Immature natural killer cell (primary cell): ENCODE results near the gene ATP1B3. TPM values are rescaled to one million over a fixed set of nuclear protein-coding genes. Genes with fewer than 3 reads are reported as not detected.
"Not testable (repeated sequence)": the region's sequence is repeated elsewhere in the genome, so short reads cannot be mapped to it uniquely, and the experiment has no call there.

Experiments
- DNase-seq, 3 donors: peaks; one replicate each; pipeline ENCODE4 v3.0.0; 2022; ENCODE audit warnings: mixed read lengths in 1 of 3
- H3K27ac Mint-ChIP-seq, 6 donors: one replicate each; pipeline ENCODE4 v1.8.0; 2020; ENCODE audit warnings: mixed read lengths in 6 of 6, mild to moderate bottlenecking in 5 of 6, inconsistent platforms in 4 of 6, moderate library complexity in 3 of 6
- H3K27me3 Mint-ChIP-seq, 3 donors: one replicate each; pipeline ENCODE4 v1.8.0; 2020 to 2021; ENCODE audit warnings: low read depth in 3 of 3, mild to moderate bottlenecking in 3 of 3, mixed read lengths in 3 of 3, moderate library complexity in 3 of 3, inconsistent platforms in 1 of 3
- H3K36me3 Mint-ChIP-seq, 3 donors: one replicate each; pipeline ENCODE4 v1.8.0; 2020; ENCODE audit warnings: mixed read lengths in 3 of 3, inconsistent platforms in 2 of 3, mild to moderate bottlenecking in 2 of 3
- H3K4me1 Mint-ChIP-seq, 2 donors: one replicate each; pipeline ENCODE4 v1.8.0; 2020; ENCODE audit warnings: inconsistent platforms in 2 of 2, mild to moderate bottlenecking in 2 of 2, mixed read lengths in 2 of 2, moderate library complexity in 1 of 2
- H3K4me3 Mint-ChIP-seq, 5 donors: one replicate each; pipeline ENCODE4 v1.8.0; 2020; ENCODE audit warnings: mild to moderate bottlenecking in 5 of 5, mixed read lengths in 5 of 5, inconsistent platforms in 3 of 5, moderate library complexity in 3 of 5
- H3K9me3 Mint-ChIP-seq, 6 donors: one replicate each; pipeline ENCODE4 v1.8.0; 2020; ENCODE audit warnings: mild to moderate bottlenecking in 6 of 6, mixed read lengths in 6 of 6, inconsistent platforms in 4 of 6, moderate library complexity in 3 of 6
- polyA plus RNA-seq, 3 donors: library from polyadenylated mRNA; unstranded; fragments of 300-500 nt; fragmentation: Illumina TruSeq; gene quantifications; one replicate each; pipeline ENCODE4 v1.2.3, GENCODE V29; 2021

ATP1B3 gene
- polyA plus RNA-seq, 3 donors from 2014 or later, result 145 to 206 (median 167) TPM

DNA sequence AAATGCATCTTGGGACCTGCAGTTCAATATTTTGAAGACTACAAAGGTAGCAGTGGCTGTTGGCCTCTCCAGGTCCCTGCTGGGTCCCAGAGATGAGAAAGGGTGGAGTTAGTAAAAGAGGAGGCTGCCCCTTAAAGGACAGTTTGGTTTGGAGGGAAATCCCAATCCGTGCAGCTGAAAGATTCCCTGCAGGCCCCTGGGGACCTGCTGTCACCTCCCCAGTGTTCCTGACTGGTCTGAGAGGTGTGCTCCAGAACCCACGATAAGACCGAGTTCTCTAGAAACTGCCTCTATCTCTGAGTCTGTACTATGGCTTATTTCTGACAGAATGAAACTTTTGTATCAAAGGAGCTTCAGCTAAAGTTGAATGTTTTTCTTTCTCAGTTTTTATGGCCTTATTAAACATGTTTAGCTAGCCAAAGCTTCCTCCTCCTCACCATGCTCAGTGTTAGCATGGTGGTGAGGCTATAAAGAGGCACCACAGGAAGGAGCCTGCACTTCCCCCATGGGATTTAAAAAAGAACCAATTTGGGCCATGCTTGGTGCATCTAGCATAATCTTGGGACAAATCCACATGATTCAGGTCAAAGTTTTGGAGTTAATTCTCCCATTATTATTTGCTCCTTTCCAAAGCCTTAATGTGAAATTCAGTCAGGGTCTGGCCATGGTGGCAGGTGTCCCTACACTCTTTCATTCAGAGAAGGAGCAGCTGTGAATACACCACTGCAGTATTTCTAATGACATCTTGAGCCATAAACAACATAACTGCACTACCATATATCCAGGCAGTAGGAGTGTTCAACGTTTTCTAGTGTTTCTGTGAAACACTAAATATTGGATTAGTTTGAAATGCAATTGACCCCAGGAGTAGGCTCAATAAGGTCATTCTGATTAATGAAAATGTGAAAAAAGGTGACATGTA, 74.4 kb downstream of the ATP1B3 start:
- Mint-ChIP-seq H3K27ac (no peak overlapping the region), H3K9me3 (no peaks in the 10 kb centered on the region), H3K36me3 (peaks cover 8 to 16% (median 13%) of the 10 kb centered on the region in 3 donors), H3K4me3 (no peak overlapping the region), H3K4me1 (peaks cover 10 to 11% of the 10 kb centered on the region in 2 donors), H3K27me3 (peaks cover 0 to 4% (median 2%) of the 10 kb centered on the region in 3 donors)
- no peak for DNase-seq

DNA sequence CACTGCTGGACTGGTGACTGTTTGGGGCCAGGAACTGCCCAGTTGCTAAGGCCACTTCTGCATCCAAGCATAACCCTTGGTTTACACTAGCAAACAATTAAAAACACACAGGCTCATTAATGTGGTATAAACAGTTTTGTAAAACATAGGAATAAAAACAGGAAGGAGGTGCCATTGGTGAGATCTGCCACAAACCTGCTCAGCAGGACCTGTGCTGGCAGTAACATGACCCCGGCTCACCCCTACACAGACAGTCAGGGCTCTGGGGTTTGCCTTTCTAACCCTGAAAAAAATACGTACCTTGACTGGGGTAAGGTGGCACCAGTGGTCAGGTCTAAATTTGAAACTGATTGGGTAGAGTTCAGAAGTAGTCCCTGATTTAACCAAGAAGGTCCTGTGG, 76.2 kb downstream of the ATP1B3 start:
- no peak for DNase-seq
- H3K4me3 Mint-ChIP-seq, result no peak overlapping the region
- H3K9me3 Mint-ChIP-seq, result no peaks in the 10 kb centered on the region
- H3K4me1 Mint-ChIP-seq, result peaks cover 11 to 13% of the 10 kb centered on the region in 2 donors
- H3K27ac Mint-ChIP-seq, result peak overlapping the region in 3 of 6 donors; percentile 17 to 76 (median 37)
- H3K36me3 Mint-ChIP-seq, result peaks cover 9 to 19% (median 15%) of the 10 kb centered on the region in 3 donors
- peaks cover 0 to 4% (median 0%) of the 10 kb centered on the region in 3 donors for H3K27me3 Mint-ChIP-seq

DNA sequence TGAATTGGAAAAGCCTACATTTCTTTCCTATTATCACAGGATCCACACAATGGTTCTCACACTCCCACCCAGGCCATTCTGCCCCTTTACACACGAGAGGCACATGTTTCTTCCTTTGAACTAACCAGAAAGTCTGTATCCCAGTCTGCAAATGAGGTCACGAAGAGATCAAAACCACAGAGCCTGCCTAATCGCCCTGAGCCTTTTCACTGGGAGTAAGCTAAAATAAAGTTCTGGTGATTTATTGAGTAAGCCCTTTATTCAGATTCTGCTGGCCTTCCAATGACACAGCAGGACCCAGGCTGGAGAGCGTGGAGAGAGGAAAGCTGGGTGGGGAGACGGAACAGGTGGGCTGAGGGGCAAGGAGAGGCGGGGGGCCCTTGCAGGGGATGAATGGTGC, 78.7 kb downstream of the ATP1B3 start:
- DNase-seq, result no peak
- peak overlapping the region; percentile 10 to 77 (median 42) for H3K27ac Mint-ChIP-seq
- no peaks in the 10 kb centered on the region for H3K9me3 Mint-ChIP-seq
- peak overlapping the region in 1 of 5 donors; percentile 25 for H3K4me3 Mint-ChIP-seq
- H3K36me3 Mint-ChIP-seq, result peaks cover 24 to 35% (median 32%) of the 10 kb centered on the region in 3 donors
- H3K4me1 Mint-ChIP-seq, result peaks cover 8 to 13% of the 10 kb centered on the region in 2 donors
- H3K27me3 Mint-ChIP-seq, result peaks cover 0 to 4% (median 0%) of the 10 kb centered on the region in 3 donors

DNA sequence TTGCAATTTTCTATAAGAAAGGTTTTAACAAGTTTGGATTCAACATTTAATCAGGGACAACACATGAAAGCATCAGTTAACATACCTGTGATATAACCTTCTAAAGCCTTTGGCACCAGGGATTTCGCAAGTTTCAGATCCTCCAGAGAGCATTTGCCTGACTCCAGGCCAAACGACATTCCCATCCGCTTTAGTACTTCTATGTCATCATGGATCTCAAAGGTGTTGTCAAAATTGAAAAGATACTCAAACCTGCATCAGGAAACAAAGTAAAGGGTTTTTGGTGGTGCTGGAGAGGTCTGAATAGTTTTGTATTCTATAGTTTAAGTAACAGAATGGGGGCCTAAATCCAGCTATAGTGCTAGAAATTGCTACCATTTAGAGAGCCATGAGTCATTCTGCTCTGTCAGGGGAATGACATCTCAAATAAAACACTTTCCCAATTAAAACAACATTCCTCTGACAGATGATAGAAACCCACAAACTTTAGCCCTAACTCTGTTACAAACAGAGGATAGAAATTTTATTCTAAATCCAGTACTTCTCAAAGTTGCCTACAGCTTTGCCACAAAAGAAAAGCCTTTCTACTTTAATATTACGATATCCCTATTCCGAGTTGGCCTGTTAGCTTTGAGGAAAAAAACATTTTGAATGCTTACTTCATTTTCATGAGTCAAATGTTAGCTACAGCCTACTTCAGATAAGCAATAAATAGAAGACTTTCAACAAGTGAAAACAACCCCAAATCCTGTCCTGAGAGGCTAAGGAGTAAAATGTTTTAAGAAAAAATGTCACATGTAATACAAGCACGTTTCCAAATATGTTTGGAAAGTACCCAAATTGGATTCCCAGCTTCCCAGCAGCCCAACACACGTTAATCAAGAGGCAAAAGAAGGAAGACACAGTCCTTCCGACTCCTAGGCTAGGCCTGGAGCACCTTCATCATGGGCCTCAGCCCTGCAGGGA, 83.4 kb downstream of the ATP1B3 start:
- DNase-seq, result no peak
- Mint-ChIP-seq H3K27ac (no peak overlapping the region), H3K4me3 (no peak overlapping the region), H3K36me3 (peaks cover 19 to 29% (median 22%) of the 10 kb centered on the region in 3 donors), H3K4me1 (peaks cover 8 to 18% of the 10 kb centered on the region in 2 donors), H3K27me3 (peaks cover 0 to 2% (median 0%) of the 10 kb centered on the region in 3 donors), H3K9me3 (no peaks in the 10 kb centered on the region)

DNA sequence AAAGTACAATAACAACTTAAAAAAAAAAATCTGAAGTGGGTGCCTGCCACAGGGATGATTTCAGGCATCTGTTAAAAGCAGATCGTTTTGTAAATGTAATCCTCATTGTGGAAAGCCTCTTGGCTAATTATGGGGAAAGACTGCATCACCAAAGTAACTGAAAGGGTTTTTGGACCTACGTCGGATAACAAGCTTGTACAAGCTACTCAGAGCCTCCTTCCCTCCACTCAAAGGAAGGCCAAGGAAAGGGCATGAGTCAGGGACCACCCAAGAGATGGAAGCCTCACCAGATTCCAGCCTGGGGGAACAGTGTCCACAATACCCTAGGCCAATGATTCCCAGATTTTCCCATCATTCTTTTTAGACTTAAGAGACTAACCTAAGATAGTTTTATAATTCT, 84.3 kb downstream of the ATP1B3 start:
- Mint-ChIP-seq H3K9me3 (no peaks in the 10 kb centered on the region), H3K27ac (no peak overlapping the region), H3K27me3 (no peaks in the 10 kb centered on the region), H3K4me1 (peaks cover 2 to 10% of the 10 kb centered on the region in 2 donors), H3K36me3 (peaks cover 19 to 29% (median 22%) of the 10 kb centered on the region in 3 donors), H3K4me3 (no peak overlapping the region)
- DNase-seq, result no peak

DNA sequence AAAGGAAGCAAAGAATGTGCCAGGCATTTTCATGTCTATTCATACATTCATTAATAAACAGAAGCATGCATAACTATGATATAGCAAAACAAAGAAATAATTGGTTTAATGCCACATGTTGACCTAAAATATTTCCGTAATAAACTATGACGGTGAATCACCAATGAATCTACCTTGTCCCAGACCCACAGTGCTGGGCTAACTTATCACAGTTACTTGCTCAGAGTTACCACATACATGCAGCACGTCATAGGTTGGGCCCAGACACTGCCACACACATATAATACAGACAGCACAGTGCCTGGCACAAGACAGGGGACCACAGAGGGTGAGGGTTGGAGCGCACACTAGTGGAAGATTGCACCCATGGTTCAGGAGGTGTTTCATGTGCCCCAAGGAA, 86.9 kb downstream of the ATP1B3 start:
- peaks cover 0 to 7% of the 10 kb centered on the region in 2 donors for H3K4me1 Mint-ChIP-seq
- peak overlapping the region in 1 of 6 donors; percentile 21 for H3K27ac Mint-ChIP-seq
- no peak for DNase-seq
- H3K27me3 Mint-ChIP-seq, result no peaks in the 10 kb centered on the region
- H3K36me3 Mint-ChIP-seq, result peaks cover 11 to 26% (median 15%) of the 10 kb centered on the region in 3 donors
- H3K4me3 Mint-ChIP-seq, result no peak overlapping the region
- no peaks in the 10 kb centered on the region for H3K9me3 Mint-ChIP-seq

DNA sequence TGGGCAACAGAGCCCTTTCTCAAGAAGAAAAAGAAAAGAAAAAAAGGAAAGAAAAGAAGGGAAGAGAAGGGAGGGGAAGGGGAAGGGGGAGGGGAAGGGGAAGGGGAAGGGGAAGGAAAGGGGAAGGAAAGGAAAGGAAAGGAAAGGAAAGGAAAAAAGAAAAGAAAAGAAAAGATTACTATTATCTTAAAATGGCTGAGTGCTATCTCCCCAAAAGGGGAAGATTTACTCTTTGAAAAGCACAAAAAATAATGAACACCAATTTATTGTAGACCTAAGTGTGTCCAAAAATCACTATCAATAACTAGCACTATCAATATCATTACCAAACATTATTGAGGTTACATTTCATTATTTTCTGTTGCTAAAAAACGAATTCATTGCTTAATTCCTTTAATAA, 89.0 kb downstream of the ATP1B3 start:
- Mint-ChIP-seq H3K36me3 (peaks cover 0 to 24% (median 11%) of the 10 kb centered on the region in 3 donors), H3K27me3 (no peaks in the 10 kb centered on the region), H3K27ac (peak overlapping the region in 3 of 6 donors; percentile 4 to 69 (median 10)), H3K9me3 (no peaks in the 10 kb centered on the region), H3K4me3 (no peak overlapping the region), H3K4me1 (peaks cover 0 to 13% of the 10 kb centered on the region in 2 donors)
- no peak for DNase-seq

DNA sequence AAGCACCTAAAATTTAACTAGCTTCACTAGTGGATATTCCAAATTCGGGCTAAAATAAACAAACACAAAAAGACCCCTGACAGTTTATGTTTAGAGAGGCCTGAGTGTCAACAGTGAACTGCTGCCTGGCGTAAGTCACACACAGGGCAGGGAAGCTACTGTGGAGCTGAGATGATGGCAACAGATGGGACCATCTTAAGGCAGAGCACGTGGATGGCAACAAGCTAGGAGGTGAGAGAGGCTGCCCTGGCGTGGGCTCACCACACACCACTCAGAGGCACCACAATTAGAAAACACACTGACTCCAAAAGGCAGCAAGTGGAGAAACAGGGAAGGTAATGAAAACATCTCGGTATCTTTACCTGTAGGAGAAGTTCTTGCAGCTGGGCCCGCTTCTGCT, 93.3 kb downstream of the ATP1B3 start:
- peaks cover 0 to 7% of the 10 kb centered on the region in 2 donors for H3K4me1 Mint-ChIP-seq
- no peak for DNase-seq
- H3K27ac Mint-ChIP-seq, result peak overlapping the region in 4 of 6 donors; percentile 28 to 46 (median 38)
- H3K36me3 Mint-ChIP-seq, result peaks cover 4 to 20% (median 6%) of the 10 kb centered on the region in 3 donors
- no peaks in the 10 kb centered on the region for H3K27me3 Mint-ChIP-seq
- H3K4me3 Mint-ChIP-seq, result no peak overlapping the region
- no peaks in the 10 kb centered on the region for H3K9me3 Mint-ChIP-seq

DNA sequence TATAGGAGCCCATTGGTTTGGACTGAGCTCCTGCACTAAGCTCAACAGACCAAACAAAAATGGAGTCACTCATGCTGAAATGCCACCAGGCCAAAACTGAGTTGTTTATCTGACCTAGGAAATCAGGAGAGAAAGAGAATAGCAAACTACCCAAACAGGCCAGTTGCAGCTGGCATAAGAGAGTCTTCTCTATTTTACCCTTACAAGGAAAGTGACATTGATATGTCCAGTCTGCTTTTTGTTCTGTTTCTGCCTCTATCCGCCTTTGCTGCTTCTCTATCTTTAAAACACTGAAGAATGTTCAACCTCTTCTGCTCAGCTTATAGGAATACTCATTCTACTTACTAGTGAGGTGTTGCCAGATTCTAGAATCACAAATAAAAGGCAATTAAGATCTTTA, 95.1 kb downstream of the ATP1B3 start:
- Mint-ChIP-seq H3K27ac (peak overlapping the region in 4 of 6 donors; percentile 0 to 21 (median 15)), H3K9me3 (no peaks in the 10 kb centered on the region), H3K4me3 (no peak overlapping the region), H3K27me3 (no peaks in the 10 kb centered on the region), H3K4me1 (peaks cover 0 to 7% of the 10 kb centered on the region in 2 donors), H3K36me3 (peaks cover 8 to 28% (median 11%) of the 10 kb centered on the region in 3 donors)
- no peak for DNase-seq

DNA sequence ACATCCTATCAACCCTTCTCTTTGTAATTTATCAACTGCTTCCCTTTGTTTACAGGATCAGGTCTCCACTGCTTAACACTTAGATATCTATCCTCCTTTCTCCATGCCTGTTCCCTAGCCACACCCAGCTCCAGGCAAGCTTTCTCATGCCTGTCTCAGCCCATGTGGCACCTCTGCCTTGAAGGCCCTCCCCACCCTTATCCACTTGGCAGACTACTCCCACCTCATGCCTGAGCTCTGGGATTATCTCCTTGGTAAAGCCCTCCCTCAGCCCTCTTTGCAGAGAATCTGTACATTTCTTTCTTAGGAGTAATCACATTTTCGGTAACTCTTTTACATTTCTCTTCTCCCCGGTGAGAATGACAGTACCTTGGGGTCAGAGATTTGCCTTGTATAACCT, 96.0 kb downstream of the ATP1B3 start:
- no peak overlapping the region for H3K4me3 Mint-ChIP-seq
- H3K36me3 Mint-ChIP-seq, result peaks cover 11 to 29% (median 11%) of the 10 kb centered on the region in 3 donors
- DNase-seq, result no peak
- H3K9me3 Mint-ChIP-seq, result no peaks in the 10 kb centered on the region
- no peaks in the 10 kb centered on the region for H3K27me3 Mint-ChIP-seq
- H3K27ac Mint-ChIP-seq, result peak overlapping the region; percentile 1 to 55 (median 16)
- H3K4me1 Mint-ChIP-seq, result peaks cover 0 to 7% of the 10 kb centered on the region in 2 donors

DNA sequence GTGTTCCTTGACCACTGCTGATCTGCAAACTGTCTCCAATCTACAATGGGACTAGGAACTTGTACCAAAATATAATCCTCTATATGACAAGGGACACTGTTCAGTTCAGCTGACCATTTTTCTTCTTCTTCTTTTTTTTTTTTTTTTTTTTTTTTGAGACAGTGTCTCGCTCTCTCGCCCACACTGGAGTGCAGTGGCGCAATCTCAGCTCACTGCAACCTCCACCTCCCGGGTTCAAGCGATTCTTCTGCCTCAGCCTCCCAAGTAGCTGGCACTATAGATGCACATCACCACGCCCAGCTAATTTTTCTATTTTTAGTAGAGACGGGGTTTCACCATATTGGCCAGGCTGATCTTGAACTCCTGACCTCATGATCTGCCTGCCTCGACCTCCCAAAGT, 98.3 kb downstream of the ATP1B3 start:
- not testable (repeated sequence) for H3K9me3 Mint-ChIP-seq, DNase-seq, H3K27ac Mint-ChIP-seq, H3K4me1 Mint-ChIP-seq, H3K4me3 Mint-ChIP-seq, H3K27me3 Mint-ChIP-seq
- H3K36me3 Mint-ChIP-seq, result peaks cover 11 to 27% (median 17%) of the 10 kb centered on the region in 3 donors
